Astrocyte of the hippocampus (primary cell): ENCODE results near the gene ODAD4.

ENCODE experiments used
- DNase-seq: peaks from one replicate; pipeline ENCODE4 v3.0.0; 2011; ENCODE audit warnings: low read depth, low spot score

The ODAD4 gene

GRCh38 chr17:41941168-41941567 is 10.8 kb downstream of the ODAD4 start:
- DNase-seq: no peak

- no peak for DNase-seq
These were observed 12.4 kb downstream of the ODAD4 start for GRCh38 chr17:41942626-41943373.

GRCh38 chr17:41943492-41943891 is 13.1 kb downstream of the ODAD4 start:
- DNase-seq: no peak

GRCh38 chr17:41944943-41945342 is 14.5 kb downstream of the ODAD4 start:
- no peak for DNase-seq

- DNase-seq: no peak
These were observed 18.5 kb downstream of the ODAD4 start for GRCh38 chr17:41948762-41949460.

- DNase-seq: no peak
These were observed 26.1 kb downstream of the ODAD4 start for GRCh38 chr17:41956522-41956921.

GRCh38 chr17:41957031-41957868 is 26.8 kb downstream of the ODAD4 start:
- no peak for DNase-seq

GRCh38 chr17:41957869-41958439 is 27.5 kb downstream of the ODAD4 start:
- DNase-seq: no peak

GRCh38 chr17:41959030-41959335 is 28.6 kb downstream of the ODAD4 start:
- DNase-seq: no peak

GRCh38 chr17:41959336-41960095 is 29.1 kb downstream of the ODAD4 start:
- peak; percentile 70 for DNase-seq

- no peak for DNase-seq
These were observed 31.7 kb downstream of the ODAD4 start for GRCh38 chr17:41962111-41962510.

GRCh38 chr17:41962768-41963434 is 32.5 kb downstream of the ODAD4 start:
- DNase-seq: peak; percentile 78

- peak; percentile 59 for DNase-seq
These were observed 35.5 kb downstream of the ODAD4 start for GRCh38 chr17:41965694-41966462.

GRCh38 chr17:41966463-41967140 is 36.2 kb downstream of the ODAD4 start, which contains the start of gene CNP:
Gene CNP, plus strand, starts transcription at chr17:41966795. Its CDS starts 90 bp downstream, at chr17:41966885.
- DNase-seq: peak; percentile 97

- DNase-seq: peak; percentile 32
These were observed 36.9 kb downstream of the ODAD4 start for GRCh38 chr17:41967141-41967920.

- DNase-seq: no peak
These were observed 37.6 kb downstream of the ODAD4 start for GRCh38 chr17:41967921-41968578.

GRCh38 chr17:41968676-41969075 is 38.3 kb downstream of the ODAD4 start:
- DNase-seq: no peak

GRCh38 chr17:41970901-41971331 is 40.5 kb downstream of the ODAD4 start:
- DNase-seq: no peak
